HEK293 (cell line): Measurements from ENCODE around the gene DDIT4.

Experiments
- GFI1B ChIP-seq: fragments of 450-650 bp; formaldehyde crosslinking; IDR thresholded peaks from 2 replicates; pipeline ENCODE4 v1.5.1; 2016; ENCODE audit warnings: missing biosample characterization, missing genetic modification characterization
- HOXC10 ChIP-seq: sonication (generic); formaldehyde crosslinking; IDR thresholded peaks from 2 replicates; pipeline ENCODE4 v1.8.1; 2023; ENCODE audit warnings: mild to moderate bottlenecking, missing genetic modification reagents
- KLF16 ChIP-seq: fragments of 450-650 bp; formaldehyde crosslinking; IDR thresholded peaks from 2 replicates; pipeline ENCODE4 v1.5.1; 2017; ENCODE audit warnings: missing biosample characterization, missing genetic modification characterization
- OVOL3 ChIP-seq: fragments of 450-650 bp; formaldehyde crosslinking; IDR thresholded peaks from 2 replicates; pipeline ENCODE4 v1.5.1; 2016; ENCODE audit warnings: missing biosample characterization, missing genetic modification characterization
- PBX3 ChIP-seq: sonication (generic); formaldehyde crosslinking; IDR thresholded peaks from 2 replicates; pipeline ENCODE4 v1.8.1; 2022; ENCODE audit warnings: mild to moderate bottlenecking, moderate library complexity, missing genetic modification reagents
- PRDM2 ChIP-seq: fragments of 450-650 bp; formaldehyde crosslinking; IDR thresholded peaks from 2 replicates; pipeline ENCODE4 v1.5.1; 2016; ENCODE audit warnings: missing biosample characterization, missing genetic modification characterization, borderline replicate concordance
- TRIM28 ChIP-seq: IDR thresholded peaks from 2 replicates; pipeline ENCODE4 v1.6.1; 2011; ENCODE audit warnings: low read length, control low read depth, borderline replicate concordance
- WT1 ChIP-seq: fragments of 450-650 bp; formaldehyde crosslinking; IDR thresholded peaks from 2 replicates; pipeline ENCODE4 v1.5.1; 2016; ENCODE audit warnings: missing biosample characterization, missing genetic modification characterization
- ZBTB1 ChIP-seq: fragments of 450-650 bp; formaldehyde crosslinking; IDR thresholded peaks from 2 replicates; pipeline ENCODE4 v1.5.1; 2016; ENCODE audit warnings: missing biosample characterization, missing genetic modification characterization
- ZEB2 ChIP-seq: fragments of 450-650 bp; formaldehyde crosslinking; IDR thresholded peaks from 2 replicates; pipeline ENCODE4 v1.5.1; 2016; ENCODE audit warnings: missing biosample characterization, missing genetic modification characterization
- ZFP3 ChIP-seq: fragments of 450-650 bp; formaldehyde crosslinking; IDR thresholded peaks from 2 replicates; pipeline ENCODE4 v1.5.1; 2016; ENCODE audit warnings: low read depth, missing biosample characterization, missing genetic modification characterization
- ZNF214 ChIP-seq: fragments of 450-650 bp; formaldehyde crosslinking; IDR thresholded peaks from 2 replicates; pipeline ENCODE4 v1.5.1; 2017; ENCODE audit warnings: missing biosample characterization, mild to moderate bottlenecking, missing genetic modification characterization, borderline replicate concordance
- ZNF248 ChIP-seq: fragments of 450-650 bp; formaldehyde crosslinking; IDR thresholded peaks from 2 replicates; pipeline ENCODE4 v1.5.1; 2017; ENCODE audit warnings: missing biosample characterization, missing genetic modification characterization
- ZNF391 ChIP-seq: fragments of 450-650 bp; formaldehyde crosslinking; IDR thresholded peaks from 2 replicates; pipeline ENCODE4 v1.5.1; 2016; ENCODE audit warnings: low read depth, missing biosample characterization, missing genetic modification characterization, borderline replicate concordance
- ZNF521 ChIP-seq: fragments of 450-650 bp; formaldehyde crosslinking; IDR thresholded peaks from 2 replicates; pipeline ENCODE4 v1.5.1; 2017; ENCODE audit warnings: missing biosample characterization, mild to moderate bottlenecking, missing genetic modification characterization
- ZNF610 ChIP-seq: fragments of 450-650 bp; formaldehyde crosslinking; IDR thresholded peaks from 2 replicates; pipeline ENCODE4 v1.5.1; 2016; ENCODE audit warnings: missing biosample characterization, missing genetic modification characterization, borderline replicate concordance
- ZNF629 ChIP-seq: fragments of 450-650 bp; formaldehyde crosslinking; IDR thresholded peaks from 2 replicates; pipeline ENCODE4 v1.5.1; 2017; ENCODE audit warnings: missing biosample characterization, missing genetic modification characterization
- ZNF639 ChIP-seq: fragments of 450-650 bp; formaldehyde crosslinking; IDR thresholded peaks from 2 replicates; pipeline ENCODE4 v1.5.1; 2016; ENCODE audit warnings: missing biosample characterization, missing genetic modification characterization
- ZNF658 ChIP-seq: fragments of 450-650 bp; formaldehyde crosslinking; IDR thresholded peaks from 2 replicates; pipeline ENCODE4; 2016; ENCODE audit warnings: missing biosample characterization, missing genetic modification characterization
- ZNF791 ChIP-seq: fragments of 450-650 bp; formaldehyde crosslinking; IDR thresholded peaks from 2 replicates; pipeline ENCODE4 v1.5.1; 2016; ENCODE audit warnings: missing biosample characterization, missing genetic modification characterization
- TF ChIP-seq, protein P1 (sequence below): fragments of 450-650 bp; formaldehyde crosslinking; IDR thresholded peaks from 2 replicates; pipeline ENCODE4 v1.5.1; 2016; ENCODE audit warnings: missing biosample characterization, missing genetic modification characterization
- TF ChIP-seq, protein P2 (sequence below): fragments of 450-650 bp; formaldehyde crosslinking; IDR thresholded peaks from 2 replicates; pipeline ENCODE4 v1.5.1; 2016; ENCODE audit warnings: missing biosample characterization, missing genetic modification characterization
- TF ChIP-seq, protein P3 (sequence below): fragments of 450-650 bp; IDR thresholded peaks from 2 replicates; pipeline ENCODE4 v1.5.1; 2018; ENCODE audit warnings: missing biosample characterization, missing genetic modification characterization

DDIT4 gene

DNA sequence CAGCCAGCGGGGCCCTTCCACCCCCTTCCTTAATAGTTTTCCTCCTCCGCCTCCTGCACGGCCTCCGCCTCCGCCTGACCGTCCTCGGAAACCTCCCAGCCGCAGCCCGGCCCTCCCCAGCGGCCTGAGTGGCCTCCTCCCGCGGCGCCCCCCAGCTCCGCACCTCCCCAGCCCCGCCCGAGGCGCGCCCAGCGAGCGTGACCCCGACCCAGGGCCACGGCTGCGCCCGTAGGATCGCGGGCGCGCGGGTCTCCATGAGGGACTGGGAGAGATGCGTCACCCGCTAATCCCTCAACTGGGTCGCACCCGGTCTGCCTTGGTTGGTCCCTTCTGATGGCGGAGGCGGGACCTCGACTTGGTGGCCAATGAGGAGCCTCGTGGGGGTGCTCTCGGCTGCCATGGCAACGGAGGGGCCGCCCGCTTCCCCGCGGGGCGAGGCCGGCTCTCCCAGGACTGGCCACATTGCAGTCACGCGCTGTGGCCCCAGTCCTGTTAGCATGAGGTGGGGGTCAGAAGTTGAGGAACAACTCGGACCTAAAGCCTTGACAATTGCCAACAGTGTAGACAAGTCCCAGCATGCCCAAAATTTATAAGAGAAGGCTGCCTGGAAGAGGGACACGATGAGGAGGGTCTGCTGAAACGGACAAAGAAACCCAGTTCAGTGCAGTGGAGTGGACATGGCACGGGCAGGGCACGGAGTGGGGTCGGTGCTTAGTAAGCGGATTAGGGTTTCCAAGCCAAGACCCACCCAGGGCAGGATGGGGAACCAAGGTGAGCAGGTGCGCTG lies 24.3 kb downstream of the DDIT4 start (continued):
- TF ChIP-seq ZNF521 (tag by site-specific recombination) (no peak), TRIM28 (no peak), ZBTB1 (tag by site-specific recombination) (no peak), ZNF658 (no peak), ZNF391 (tag by site-specific recombination) (no peak), PRDM2 (no peak), ZFP3 (tag by site-specific recombination) (no peak), ZNF214 (no peak), GFI1B (no peak), KLF16 (tag by site-specific recombination) (peak; percentile 49; the same call in 1 of the 2 replicates), ZNF639 (tag by site-specific recombination) (no peak), WT1 (peak; percentile 78), OVOL3 (tag by site-specific recombination) (no peak), ZNF629 (tag by site-specific recombination) (peak; percentile 7; the same call in 1 of the 2 replicates), ZNF610 (tag by site-specific recombination) (no peak), PBX3 (CRISPR knock-in tag) (peak; percentile 64; the same call in 1 of the 2 replicates), ZNF248 (tag by site-specific recombination) (no peak), ZNF791 (no peak), HOXC10 (CRISPR knock-in tag) (no peak), ZEB2 (tag by site-specific recombination) (peak; percentile 57; the same call in 1 of the 2 replicates)
- TF ChIP-seq, protein P1, sequence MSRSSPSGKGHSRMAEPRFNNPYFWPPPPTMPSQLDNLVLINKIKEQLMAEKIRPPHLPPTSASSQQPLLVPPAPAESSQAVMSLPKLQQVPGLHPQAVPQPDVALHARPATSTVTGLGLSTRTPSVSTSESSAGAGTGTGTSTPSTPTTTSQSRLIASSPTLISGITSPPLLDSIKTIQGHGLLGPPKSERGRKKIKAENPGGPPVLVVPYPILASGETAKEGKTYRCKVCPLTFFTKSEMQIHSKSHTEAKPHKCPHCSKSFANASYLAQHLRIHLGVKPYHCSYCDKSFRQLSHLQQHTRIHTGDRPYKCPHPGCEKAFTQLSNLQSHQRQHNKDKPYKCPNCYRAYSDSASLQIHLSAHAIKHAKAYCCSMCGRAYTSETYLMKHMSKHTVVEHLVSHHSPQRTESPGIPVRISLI: no peak
- TF ChIP-seq, protein P2, sequence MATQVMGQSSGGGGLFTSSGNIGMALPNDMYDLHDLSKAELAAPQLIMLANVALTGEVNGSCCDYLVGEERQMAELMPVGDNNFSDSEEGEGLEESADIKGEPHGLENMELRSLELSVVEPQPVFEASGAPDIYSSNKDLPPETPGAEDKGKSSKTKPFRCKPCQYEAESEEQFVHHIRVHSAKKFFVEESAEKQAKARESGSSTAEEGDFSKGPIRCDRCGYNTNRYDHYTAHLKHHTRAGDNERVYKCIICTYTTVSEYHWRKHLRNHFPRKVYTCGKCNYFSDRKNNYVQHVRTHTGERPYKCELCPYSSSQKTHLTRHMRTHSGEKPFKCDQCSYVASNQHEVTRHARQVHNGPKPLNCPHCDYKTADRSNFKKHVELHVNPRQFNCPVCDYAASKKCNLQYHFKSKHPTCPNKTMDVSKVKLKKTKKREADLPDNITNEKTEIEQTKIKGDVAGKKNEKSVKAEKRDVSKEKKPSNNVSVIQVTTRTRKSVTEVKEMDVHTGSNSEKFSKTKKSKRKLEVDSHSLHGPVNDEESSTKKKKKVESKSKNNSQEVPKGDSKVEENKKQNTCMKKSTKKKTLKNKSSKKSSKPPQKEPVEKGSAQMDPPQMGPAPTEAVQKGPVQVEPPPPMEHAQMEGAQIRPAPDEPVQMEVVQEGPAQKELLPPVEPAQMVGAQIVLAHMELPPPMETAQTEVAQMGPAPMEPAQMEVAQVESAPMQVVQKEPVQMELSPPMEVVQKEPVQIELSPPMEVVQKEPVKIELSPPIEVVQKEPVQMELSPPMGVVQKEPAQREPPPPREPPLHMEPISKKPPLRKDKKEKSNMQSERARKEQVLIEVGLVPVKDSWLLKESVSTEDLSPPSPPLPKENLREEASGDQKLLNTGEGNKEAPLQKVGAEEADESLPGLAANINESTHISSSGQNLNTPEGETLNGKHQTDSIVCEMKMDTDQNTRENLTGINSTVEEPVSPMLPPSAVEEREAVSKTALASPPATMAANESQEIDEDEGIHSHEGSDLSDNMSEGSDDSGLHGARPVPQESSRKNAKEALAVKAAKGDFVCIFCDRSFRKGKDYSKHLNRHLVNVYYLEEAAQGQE: no peak
- TF ChIP-seq, protein P3, sequence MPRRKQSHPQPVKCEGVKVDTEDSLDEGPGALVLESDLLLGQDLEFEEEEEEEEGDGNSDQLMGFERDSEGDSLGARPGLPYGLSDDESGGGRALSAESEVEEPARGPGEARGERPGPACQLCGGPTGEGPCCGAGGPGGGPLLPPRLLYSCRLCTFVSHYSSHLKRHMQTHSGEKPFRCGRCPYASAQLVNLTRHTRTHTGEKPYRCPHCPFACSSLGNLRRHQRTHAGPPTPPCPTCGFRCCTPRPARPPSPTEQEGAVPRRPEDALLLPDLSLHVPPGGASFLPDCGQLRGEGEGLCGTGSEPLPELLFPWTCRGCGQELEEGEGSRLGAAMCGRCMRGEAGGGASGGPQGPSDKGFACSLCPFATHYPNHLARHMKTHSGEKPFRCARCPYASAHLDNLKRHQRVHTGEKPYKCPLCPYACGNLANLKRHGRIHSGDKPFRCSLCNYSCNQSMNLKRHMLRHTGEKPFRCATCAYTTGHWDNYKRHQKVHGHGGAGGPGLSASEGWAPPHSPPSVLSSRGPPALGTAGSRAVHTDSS (tag by site-specific recombination): peak; percentile 24; the same call in 1 of the 2 replicates
